Caco-2 (cell line): ENCODE data around the gene CLDN14. TPM values are rescaled to one million over a fixed set of nuclear protein-coding genes. Genes with fewer than 3 reads are reported as not detected.

ENCODE experiments used
- BruUV-seq: library from RNA; stranded (reverse); fragments of 400-500 nt; replicated peaks from 2 replicates; lab custom pipeline; 2021; lab: Mats Ljungman, UMichigan
- CTCF ChIA-PET: fragments of 300-600 bp; sonication (Branson Sonifier 250); formaldehyde crosslinking; loops from one replicate; lab custom pipeline; 2022; ENCODE audit warnings: antibody characterized with exemption; lab: Charles Lee
- POLR2A ChIA-PET: fragments of 300-600 bp; sonication (Branson Sonifier 250); formaldehyde crosslinking; loops from one replicate; lab custom pipeline; 2022; ENCODE audit warnings: antibody characterized with exemption; lab: Charles Lee
- DNase-seq, 2 experiments: peaks; one replicate each; pipeline versions ENCODE4 v3.0.0 to v3.0.0-alpha.2; 2020 to 2022
- H3K27me3 ChIP-seq: replicated peaks from 2 replicates; pipeline ENCODE4 v1.6.0; 2011; ENCODE audit warnings: low read length; ENCODE audit not compliant: control insufficient read depth, insufficient read depth
- H3K36me3 ChIP-seq: 2 replicates; pipeline ENCODE4 v1.5.1; 2011; ENCODE audit warnings: low read length; ENCODE audit not compliant: control insufficient read depth, insufficient read depth
- H3K4me1 ChIP-seq: fragments of 250-450 bp; sonication (Bioruptor Pico); 2 replicates; pipeline ENCODE4 v1.5.1; 2020; ENCODE audit warnings: mild to moderate bottlenecking
- H3K4me3 ChIP-seq: 2 replicates; pipeline ENCODE4 v1.5.1; 2011; ENCODE audit warnings: low read depth, mild to moderate bottlenecking, control low read depth, low read length
- H3K9me3 ChIP-seq: fragments of 250-450 bp; sonication (Bioruptor Pico); 2 replicates; pipeline ENCODE4 v1.5.1; 2020; ENCODE audit warnings: mild to moderate bottlenecking, moderate library complexity
- H3K27ac Mint-ChIP-seq: one replicate; pipeline ENCODE4 v1.8.0; 2022; ENCODE audit warnings: mixed read lengths; ENCODE audit not compliant: unreplicated experiment
- H3K27me3 Mint-ChIP-seq: one replicate; pipeline ENCODE4 v1.8.0; 2022; ENCODE audit warnings: mixed read lengths; ENCODE audit not compliant: insufficient read depth, unreplicated experiment
- H3K36me3 Mint-ChIP-seq: one replicate; pipeline ENCODE4 v1.8.0; 2022; ENCODE audit warnings: mild to moderate bottlenecking, mixed read lengths; ENCODE audit not compliant: insufficient read depth, unreplicated experiment
- H3K4me1 Mint-ChIP-seq: one replicate; pipeline ENCODE4 v1.8.0; 2022; ENCODE audit warnings: low read depth, mixed read lengths; ENCODE audit not compliant: unreplicated experiment
- H3K4me3 Mint-ChIP-seq: one replicate; pipeline ENCODE4 v1.8.0; 2022; ENCODE audit warnings: mild to moderate bottlenecking, moderate library complexity, mixed read lengths; ENCODE audit not compliant: unreplicated experiment
- H3K9me3 Mint-ChIP-seq: one replicate; pipeline ENCODE4 v1.8.0; 2022; ENCODE audit warnings: mixed read lengths; ENCODE audit not compliant: unreplicated experiment
- CTCF ChIP-seq, 2 experiments: fragments of 200-600 bp in 1 of 2; IDR thresholded peaks; 1 replicate in 1 of 2; 2 replicates in 1 of 2; pipeline versions ENCODE4 v1.5.1 to v1.8.0; 2011 to 2022; ENCODE audit warnings: antibody characterized with exemption in 1 of 2, control low read depth in 1 of 2, inconsistent platforms in 1 of 2, low read depth in 1 of 2, low read length in 1 of 2, mild to moderate bottlenecking in 1 of 2, moderate library complexity in 1 of 2; ENCODE audit not compliant: insufficient read depth in 1 of 2, severe bottlenecking in 1 of 2, unreplicated experiment in 1 of 2
- intact Hi-C: fragments of 100-400 bp; cut with micrococcal nuclease; formaldehyde crosslinking; loops from one replicate; pipeline ENCODE4 v1.10.0; 2022; ENCODE audit not compliant: unreplicated experiment
- total RNA-seq: library from RNA; stranded (reverse); gene quantifications from 2 replicates; pipeline ENCODE4 v1.2.3, GENCODE V29; 2022

Gene CLDN14
- total RNA-seq, 1 experiment from 2014 or later, result not detected

DNA sequence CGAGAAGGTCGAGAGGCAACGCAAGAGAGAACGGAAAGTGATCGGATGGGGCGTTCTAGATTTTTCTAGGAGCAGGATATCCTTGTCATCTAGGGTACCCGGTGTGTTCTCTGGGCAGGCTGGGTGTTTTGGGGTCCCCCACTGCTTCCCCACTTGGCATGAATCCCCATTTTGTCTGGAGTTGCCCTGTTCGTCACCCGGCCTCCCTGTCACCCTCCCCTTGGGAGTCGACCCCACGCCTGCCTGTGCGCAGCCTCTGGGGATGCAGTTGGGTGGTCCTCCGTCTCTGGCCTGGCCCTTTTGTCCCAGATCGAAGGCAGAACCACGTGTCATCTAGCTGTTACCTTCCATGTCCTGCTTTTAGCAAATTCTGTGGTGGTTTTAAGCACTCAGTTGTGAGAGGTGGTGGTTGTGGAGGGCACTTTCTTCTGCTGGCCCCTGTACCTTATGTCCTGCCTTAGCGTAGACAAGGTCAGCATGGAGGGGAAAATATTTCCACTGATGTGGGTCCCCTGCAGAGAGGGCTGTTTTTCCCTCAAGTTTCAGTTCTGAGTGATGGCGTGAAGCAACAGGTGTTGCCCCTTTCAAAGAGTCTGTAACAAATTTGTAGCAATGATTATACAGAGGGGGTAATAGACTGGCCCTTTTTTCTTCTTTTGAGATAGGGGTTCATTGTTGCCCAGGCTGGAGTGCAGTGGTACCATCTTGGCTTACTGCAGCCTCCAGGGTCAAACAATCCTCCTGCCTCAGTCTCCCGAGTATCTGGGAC lies 59.2 kb downstream of the CLDN14 start:
- Mint-ChIP-seq H3K4me1 (no peaks in the 10 kb centered on the region), H3K36me3 (peaks cover 11% of the 10 kb centered on the region), H3K4me3 (no peak overlapping the region), H3K27ac (no peak overlapping the region), H3K9me3 (no peaks in the 10 kb centered on the region), H3K27me3 (no peaks in the 10 kb centered on the region)
- no peak for TF ChIP-seq CTCF (IDR thresholded peaks at IDR 0.05; ENCODE audit: insufficient read depth in 1 of 2, low read depth in 1 of 2, low read length in 1 of 2, severe bottlenecking in 1 of 2, unreplicated experiment in 1 of 2)
- no peaks in the 10 kb centered on the region for H3K4me1 ChIP-seq
- H3K36me3 ChIP-seq, result no peaks in the 10 kb centered on the region
- intact Hi-C loops, result loop anchor here (1.0 to 5.0 kb wide), 2 partner anchors 60 to 507 kb away; partner anchors contain the start of gene CLDN14
- BruUV-seq, result no TSS peak
- DNase-seq, result peak in 1 of 2 experiments; percentile 3
- ChIA-PET POLR2A (no interaction called here), CTCF (no interaction called here)
- no peaks in the 10 kb centered on the region for H3K27me3 ChIP-seq
- H3K9me3 ChIP-seq, result no peaks in the 10 kb centered on the region
- no peak overlapping the region for H3K4me3 ChIP-seq

GRCh38 chr21:36419996-36420395 lies 59.9 kb downstream of the CLDN14 start:
- H3K4me3 ChIP-seq, result no peak overlapping the region
- POLR2A ChIA-PET, result interaction anchor here (0.6 kb wide), 1 partner anchor 987 kb away, joined by 4 read pairs; no protein-coding TSS in a partner anchor
- DNase-seq, result peak; percentile 77 to 80
- Mint-ChIP-seq H3K9me3 (no peaks in the 10 kb centered on the region), H3K4me1 (no peaks in the 10 kb centered on the region), H3K4me3 (no peak overlapping the region), H3K27me3 (no peaks in the 10 kb centered on the region), H3K36me3 (peaks cover 11% of the 10 kb centered on the region), H3K27ac (no peak overlapping the region)
- peak; percentile 65 to 80 for TF ChIP-seq CTCF (IDR thresholded peaks at IDR 0.05; ENCODE audit: insufficient read depth in 1 of 2, low read depth in 1 of 2, low read length in 1 of 2, severe bottlenecking in 1 of 2, unreplicated experiment in 1 of 2)
- H3K27me3 ChIP-seq, result no peaks in the 10 kb centered on the region
- no peaks in the 10 kb centered on the region for H3K4me1 ChIP-seq
- CTCF ChIA-PET, result no interaction called here
- no peaks in the 10 kb centered on the region for H3K9me3 ChIP-seq
- no TSS peak for BruUV-seq
- H3K36me3 ChIP-seq, result no peaks in the 10 kb centered on the region
- intact Hi-C loops, result loop anchor here (1.0 to 5.0 kb wide), 2 partner anchors 60 to 507 kb away; partner anchors contain the start of gene CLDN14

GRCh38 chr21:36419241-36419640 lies 60.7 kb downstream of the CLDN14 start:
- Mint-ChIP-seq H3K27ac (no peak overlapping the region), H3K36me3 (peaks cover 11% of the 10 kb centered on the region), H3K9me3 (no peaks in the 10 kb centered on the region), H3K4me1 (no peaks in the 10 kb centered on the region), H3K27me3 (no peaks in the 10 kb centered on the region), H3K4me3 (no peak overlapping the region)
- POLR2A ChIA-PET, result no interaction called here
- CTCF ChIA-PET, result no interaction called here
- BruUV-seq, result no TSS peak
- Histone ChIP-seq H3K27me3 (no peaks in the 10 kb centered on the region), H3K36me3 (no peaks in the 10 kb centered on the region), H3K9me3 (no peaks in the 10 kb centered on the region), H3K4me3 (no peak overlapping the region), H3K4me1 (no peaks in the 10 kb centered on the region)
- no peak for TF ChIP-seq CTCF (IDR thresholded peaks at IDR 0.05; ENCODE audit: insufficient read depth in 1 of 2, low read depth in 1 of 2, low read length in 1 of 2, severe bottlenecking in 1 of 2, unreplicated experiment in 1 of 2)
- DNase-seq, result no peak
- intact Hi-C loops, result no loop called here
